OCI-LY3 (cell line): ENCODE measurements around the gene ABCB10.

ENCODE experiments used
- EZH2phosphoT487 ChIP-seq: fragments of 200-600 bp; shearing (Covaris generic); IDR thresholded peaks from 2 replicates; pipeline ENCODE4 v1.6.1; 2018; ENCODE audit warnings: antibody characterized with exemption, mixed run types, low read depth
- TF ChIP-seq, protein P1 (sequence below): fragments of 200-600, 300-600 bp; sonication (generic); IDR thresholded peaks from 2 replicates; pipeline ENCODE4 v1.5.1; 2014; ENCODE audit warnings: antibody characterized with exemption, low read length, low read depth

- TF ChIP-seq, protein P1, sequence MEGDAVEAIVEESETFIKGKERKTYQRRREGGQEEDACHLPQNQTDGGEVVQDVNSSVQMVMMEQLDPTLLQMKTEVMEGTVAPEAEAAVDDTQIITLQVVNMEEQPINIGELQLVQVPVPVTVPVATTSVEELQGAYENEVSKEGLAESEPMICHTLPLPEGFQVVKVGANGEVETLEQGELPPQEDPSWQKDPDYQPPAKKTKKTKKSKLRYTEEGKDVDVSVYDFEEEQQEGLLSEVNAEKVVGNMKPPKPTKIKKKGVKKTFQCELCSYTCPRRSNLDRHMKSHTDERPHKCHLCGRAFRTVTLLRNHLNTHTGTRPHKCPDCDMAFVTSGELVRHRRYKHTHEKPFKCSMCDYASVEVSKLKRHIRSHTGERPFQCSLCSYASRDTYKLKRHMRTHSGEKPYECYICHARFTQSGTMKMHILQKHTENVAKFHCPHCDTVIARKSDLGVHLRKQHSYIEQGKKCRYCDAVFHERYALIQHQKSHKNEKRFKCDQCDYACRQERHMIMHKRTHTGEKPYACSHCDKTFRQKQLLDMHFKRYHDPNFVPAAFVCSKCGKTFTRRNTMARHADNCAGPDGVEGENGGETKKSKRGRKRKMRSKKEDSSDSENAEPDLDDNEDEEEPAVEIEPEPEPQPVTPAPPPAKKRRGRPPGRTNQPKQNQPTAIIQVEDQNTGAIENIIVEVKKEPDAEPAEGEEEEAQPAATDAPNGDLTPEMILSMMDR, result no peak
- no peak for TF ChIP-seq EZH2phosphoT487
Observed at GRCh38 chr1:229582715-229583114, 24.2 kb upstream of the ABCB10 start.
